ENCODE measurements around the gene B3GALT6. TPM values are rescaled to one million over a fixed set of nuclear protein-coding genes. Genes with fewer than 3 reads are reported as not detected.

Gene B3GALT6
- total RNA-seq, 1 experiment from 2014 or later, result 74.0 TPM

- no peaks in the 10 kb centered on the region for H3K27me3 ChIP-seq (ENCODE audit: low read length)
- no peak for ATAC-seq
- TF ChIP-seq EZH2phosphoT487 (IDR thresholded peaks at IDR 0.05; ENCODE audit: borderline replicate concordance, low read length), result no peak
- TF ChIP-seq EZH2 (IDR thresholded peaks at IDR 0.05; ENCODE audit: low read length, unreplicated experiment), result no peak
- no peak for TF ChIP-seq CTCF (conservative IDR thresholded peaks at IDR 0.05; ENCODE audit: low read depth, low read length)
- no TSS peak for BruUV-seq (replicated peaks)
- H3K4me1 ChIP-seq (ENCODE audit: insufficient read depth, low read length), result no peaks in the 10 kb centered on the region
- DNase-seq, result no peak
- no peak overlapping the region for H3K27ac ChIP-seq (ENCODE audit: low read length)
- POLR2A ChIA-PET (ENCODE audit: unreplicated experiment), result no interaction called here
- H3K9me3 ChIP-seq (ENCODE audit: low read length), result no peaks in the 10 kb centered on the region
- no peak overlapping the region for H3K4me2 ChIP-seq (ENCODE audit: low read length)
- H2AFZ ChIP-seq (ENCODE audit: low read length), result no peak overlapping the region
- H3K9ac ChIP-seq (ENCODE audit: low read length), result no peak overlapping the region
- H3K79me2 ChIP-seq (ENCODE audit: low read length), result no peaks in the 10 kb centered on the region
- H3K36me3 ChIP-seq (ENCODE audit: low read depth, low read length), result no peaks in the 10 kb centered on the region
- intact Hi-C loops (cut with micrococcal nuclease), result no loop called here
- H3F3A ChIP-seq (ENCODE audit: low read length, unreplicated experiment), result no peaks in the 10 kb centered on the region
- H4K20me1 ChIP-seq (ENCODE audit: low read length), result no peaks in the 10 kb centered on the region
- no peaks in the 10 kb centered on the region for H3K9me2 ChIP-seq (replicated peaks; ENCODE audit: low read length)
- H3K4me3 ChIP-seq (ENCODE audit: low read length), result no peak overlapping the region
- CTCF ChIA-PET, result no interaction called here
Observed at GRCh38 chr1:1197551-1198422, 34.2 kb upstream of the B3GALT6 start.

- H3K27ac ChIP-seq (ENCODE audit: low read length), result no peak overlapping the region
- no peaks in the 10 kb centered on the region for H3K27me3 ChIP-seq (ENCODE audit: low read length)
- H3K79me2 ChIP-seq (ENCODE audit: low read length), result no peaks in the 10 kb centered on the region
- no peak for DNase-seq
- TF ChIP-seq EZH2phosphoT487 (IDR thresholded peaks at IDR 0.05; ENCODE audit: borderline replicate concordance, low read length), result no peak
- TF ChIP-seq EZH2 (IDR thresholded peaks at IDR 0.05; ENCODE audit: low read length, unreplicated experiment), result no peak
- no peak for TF ChIP-seq CTCF (conservative IDR thresholded peaks at IDR 0.05; ENCODE audit: low read depth, low read length)
- ChIA-PET POLR2A (ENCODE audit: unreplicated experiment) (no interaction called here), CTCF (no interaction called here)
- H3K4me2 ChIP-seq (ENCODE audit: low read length), result no peak overlapping the region
- no peaks in the 10 kb centered on the region for H3K9me2 ChIP-seq (replicated peaks; ENCODE audit: low read length)
- no peak overlapping the region for H2AFZ ChIP-seq (ENCODE audit: low read length)
- no peak overlapping the region for H3K9ac ChIP-seq (ENCODE audit: low read length)
- no TSS peak for BruUV-seq (replicated peaks)
- no peaks in the 10 kb centered on the region for H3K36me3 ChIP-seq (ENCODE audit: low read depth, low read length)
- no peaks in the 10 kb centered on the region for H3F3A ChIP-seq (ENCODE audit: low read length, unreplicated experiment)
- no peak overlapping the region for H3K4me3 ChIP-seq (ENCODE audit: low read length)
- ATAC-seq, result no peak
- intact Hi-C loops (cut with micrococcal nuclease), result no loop called here
- H3K9me3 ChIP-seq (ENCODE audit: low read length), result no peaks in the 10 kb centered on the region
- H4K20me1 ChIP-seq (ENCODE audit: low read length), result no peaks in the 10 kb centered on the region
- H3K4me1 ChIP-seq (ENCODE audit: insufficient read depth, low read length), result no peaks in the 10 kb centered on the region
Observed at GRCh38 chr1:1198423-1199140, 33.5 kb upstream of the B3GALT6 start.

All from PC-3 (cell line).